GM18858 (cell line): ENCODE results near the gene KLC1.

ENCODE experiments used
- ATAC-seq: cut with Tn5 transposase; IDR thresholded peaks from one replicate; pipeline ENCODE4 v1.9.1; 2021; ENCODE audit not compliant: unreplicated experiment

The KLC1 gene

GRCh38 chr14:103716091-103716801 is 87.2 kb downstream of the KLC1 start:
- no peak for ATAC-seq

GRCh38 chr14:103716899-103717411 is 87.9 kb downstream of the KLC1 start:
- ATAC-seq, result no peak

- no peak for ATAC-seq
Observed at GRCh38 chr14:103718572-103718971, 89.6 kb downstream of the KLC1 start.

- no peak for ATAC-seq
Observed at GRCh38 chr14:103719751-103720150, 90.7 kb downstream of the KLC1 start.

- ATAC-seq, result no peak
Observed at GRCh38 chr14:103721334-103722120, 92.5 kb downstream of the KLC1 start.

GRCh38 chr14:103723748-103724081 is 94.7 kb downstream of the KLC1 start:
- no peak for ATAC-seq

- ATAC-seq, result no peak
Observed at GRCh38 chr14:103724116-103724515, 95.1 kb downstream of the KLC1 start.

GRCh38 chr14:103725001-103725682 is 96.1 kb downstream of the KLC1 start:
- ATAC-seq, result no peak

GRCh38 chr14:103725739-103726395 is 96.9 kb downstream of the KLC1 start:
- ATAC-seq, result no peak

GRCh38 chr14:103726474-103726873 is 97.5 kb downstream of the KLC1 start:
- no peak for ATAC-seq

GRCh38 chr14:103727313-103727980 is 98.4 kb downstream of the KLC1 start:
- ATAC-seq, result no peak

GRCh38 chr14:103728141-103728540 is 99.1 kb downstream of the KLC1 start:
- ATAC-seq, result no peak

GRCh38 chr14:103728721-103729120 is 99.7 kb downstream of the KLC1 start:
- ATAC-seq, result no peak

GRCh38 chr14:103729496-103730448 is 100.8 kb downstream of the KLC1 start:
- ATAC-seq, result no peak

- ATAC-seq, result no peak
Observed at GRCh38 chr14:103730490-103731035, 101.6 kb downstream of the KLC1 start.

- no peak for ATAC-seq
Observed at GRCh38 chr14:103731481-103731880, 102.5 kb downstream of the KLC1 start.

GRCh38 chr14:103731916-103732867 is 103.2 kb downstream of the KLC1 start:
- ATAC-seq, result no peak
